ENCODE results near the gene LAP3. TPM values are rescaled to one million over a fixed set of nuclear protein-coding genes. Genes with fewer than 3 reads are reported as not detected.

LAP3 gene
- total RNA-seq, 6 donors from 2014 or later = 70.0 to 116 (median 94.3) TPM

- no peaks in the 10 kb centered on the region for H3K27me3 ChIP-seq
- H3K4me3 ChIP-seq = no peak overlapping the region
- DNase-seq (peak in 1 of 2 donors; percentile 60), ATAC-seq (ENCODE audit: low FRiP score in 2 of 2) (peak; percentile 3 to 13)
- no peaks in the 10 kb centered on the region for H3K4me1 ChIP-seq
- H3K27ac ChIP-seq = no peak overlapping the region
- peaks cover 4 to 49% (median 33%) of the 10 kb centered on the region in 4 donors for H3K36me3 ChIP-seq
- peak in 1 of 4 donors; percentile 6 for TF ChIP-seq POLR2A (IDR thresholded peaks at IDR 0.05)
- TF ChIP-seq CTCF (IDR thresholded peaks at IDR 0.05) = no peak
- WGBS, 2 donors = 92 to 93% methylated on average over 11 to 17 of the region's 17 CpGs
- H3K9me3 ChIP-seq = no peaks in the 10 kb centered on the region
Measured at GRCh38 chr4:17636341-17636695, 59.3 kb downstream of the LAP3 start.

- WGBS, 2 donors = 65 to 71% methylated on average over 21 to 32 of the region's 32 CpGs
- H3K27ac ChIP-seq = no peak overlapping the region
- TF ChIP-seq POLR2A (IDR thresholded peaks at IDR 0.05) (peak in 1 of 4 donors; percentile 6), EP300 (IDR thresholded peaks at IDR 0.05) (no peak), POLR2AphosphoS5 (IDR thresholded peaks at IDR 0.05) (no peak), CTCF (IDR thresholded peaks at IDR 0.05) (peak; percentile 75 to 88 (median 78))
- peaks cover 4 to 43% (median 28%) of the 10 kb centered on the region in 4 donors for H3K36me3 ChIP-seq
- no peak overlapping the region for H3K4me3 ChIP-seq
- no peaks in the 10 kb centered on the region for H3K4me1 ChIP-seq
- peak; percentile 83 to 92 for ATAC-seq (ENCODE audit: low FRiP score in 2 of 2)
- no peaks in the 10 kb centered on the region for H3K27me3 ChIP-seq
- no peaks in the 10 kb centered on the region for H3K9me3 ChIP-seq
- peak; percentile 71 to 77 for DNase-seq
Measured at GRCh38 chr4:17636696-17637622, 60.0 kb downstream of the LAP3 start.

GRCh38 chr4:17639136-17639535 is 62.1 kb downstream of the LAP3 start:
- Histone ChIP-seq H3K36me3 (peaks cover 0 to 21% (median 7%) of the 10 kb centered on the region in 4 donors), H3K27ac (no peak overlapping the region), H3K9me3 (no peaks in the 10 kb centered on the region), H3K4me3 (no peak overlapping the region), H3K27me3 (no peaks in the 10 kb centered on the region), H3K4me1 (no peaks in the 10 kb centered on the region)
- 78 to 93% methylated on average over 7 of the region's 7 CpGs for WGBS, 2 donors
- DNase-seq (peak in 1 of 2 donors; percentile 46), ATAC-seq (ENCODE audit: low FRiP score in 2 of 2) (no peak)
- TF ChIP-seq POLR2AphosphoS5 (IDR thresholded peaks at IDR 0.05) (no peak), CTCF (IDR thresholded peaks at IDR 0.05) (no peak), EP300 (IDR thresholded peaks at IDR 0.05) (no peak), POLR2A (IDR thresholded peaks at IDR 0.05) (no peak)

GRCh38 chr4:17642398-17642783 is 65.4 kb downstream of the LAP3 start:
- Histone ChIP-seq H3K4me3 (no peak overlapping the region), H3K27me3 (no peaks in the 10 kb centered on the region), H3K27ac (no peak overlapping the region), H3K9me3 (no peaks in the 10 kb centered on the region), H3K36me3 (no peaks in the 10 kb centered on the region), H3K4me1 (no peaks in the 10 kb centered on the region)
- DNase-seq (no peak), ATAC-seq (ENCODE audit: low FRiP score in 2 of 2) (no peak)
- TF ChIP-seq EP300 (IDR thresholded peaks at IDR 0.05) = no peak
- no peak for TF ChIP-seq POLR2AphosphoS5 (IDR thresholded peaks at IDR 0.05)
- no peak for TF ChIP-seq POLR2A (IDR thresholded peaks at IDR 0.05)
- TF ChIP-seq CTCF (IDR thresholded peaks at IDR 0.05) = no peak
- 58 to 85% methylated on average over 1 of the region's 1 CpG for WGBS, 2 donors

Data from upper lobe of left lung (tissue), 6 donors.